ENCODE results near the gene COG3.

- TF ChIP-seq CTCF (IDR thresholded peaks at IDR 0.05) (no peak), POLR2A (IDR thresholded peaks at IDR 0.05) (no peak), POLR2AphosphoS5 (IDR thresholded peaks at IDR 0.05) (no peak)
These were observed 23.1 kb upstream of the COG3 start for GRCh38 chr13:45441633-45442032.
